DND-41 (cell line): Measurements from ENCODE around the gene VAV2.

Experiments used
- EZH2 ChIP-seq: IDR thresholded peaks from 3 replicates; pipeline ENCODE4 v1.6.1; 2012; ENCODE audit warnings: borderline replicate concordance, low read depth, mild to moderate bottlenecking, moderate library complexity, low read length, inconsistent platforms; ENCODE audit not compliant: severe bottlenecking
- TF ChIP-seq, protein P1 (sequence below): IDR thresholded peaks from 2 replicates; pipeline ENCODE4 v1.5.1; 2012; ENCODE audit warnings: borderline replicate concordance, low read length, moderate library complexity, mild to moderate bottlenecking; ENCODE audit not compliant: poor library complexity, severe bottlenecking; ENCODE audit errors: extremely low read depth

DNA sequence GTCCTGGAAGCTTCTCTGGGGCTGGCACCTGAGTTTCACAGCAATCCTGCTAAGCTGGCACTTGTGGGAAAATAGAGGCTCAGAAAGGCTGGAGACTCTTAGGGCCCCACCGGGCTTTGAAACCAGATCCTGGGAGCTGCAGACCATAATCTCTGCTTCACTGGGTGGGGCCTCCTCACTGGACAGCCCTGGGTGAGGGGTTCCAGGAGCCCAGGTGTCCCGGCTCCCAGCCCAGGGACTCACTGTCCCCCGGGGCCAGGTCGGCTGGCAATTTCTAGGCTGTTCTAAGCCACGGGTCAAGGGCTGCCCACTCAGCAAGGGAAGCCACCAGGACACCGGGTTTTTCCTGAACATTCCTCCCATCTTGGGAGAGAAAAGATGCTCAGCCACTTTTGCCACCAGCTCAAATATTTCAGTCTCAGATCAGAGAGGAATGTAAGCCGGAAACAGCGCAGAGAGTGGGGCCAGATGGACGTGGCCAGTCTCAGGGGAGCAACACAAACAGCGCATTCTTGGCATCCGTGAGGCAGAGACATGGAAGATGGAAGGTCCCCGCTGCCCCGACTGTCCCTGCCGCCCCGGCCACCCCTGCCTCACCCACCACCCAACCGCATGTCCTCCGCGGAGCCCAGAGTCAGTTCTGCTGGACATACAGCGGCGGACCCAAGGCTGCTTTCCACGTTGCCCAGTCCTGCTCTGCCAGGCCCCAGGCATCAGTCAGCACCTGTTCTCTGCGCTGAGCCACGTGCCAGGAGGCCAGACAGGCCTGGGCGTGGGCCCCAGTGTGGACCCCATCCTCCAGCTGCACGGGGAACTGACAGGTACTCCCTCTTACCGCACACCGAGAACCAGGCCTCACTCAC is 72.6 kb downstream of the VAV2 start:
- TF ChIP-seq, protein P1, sequence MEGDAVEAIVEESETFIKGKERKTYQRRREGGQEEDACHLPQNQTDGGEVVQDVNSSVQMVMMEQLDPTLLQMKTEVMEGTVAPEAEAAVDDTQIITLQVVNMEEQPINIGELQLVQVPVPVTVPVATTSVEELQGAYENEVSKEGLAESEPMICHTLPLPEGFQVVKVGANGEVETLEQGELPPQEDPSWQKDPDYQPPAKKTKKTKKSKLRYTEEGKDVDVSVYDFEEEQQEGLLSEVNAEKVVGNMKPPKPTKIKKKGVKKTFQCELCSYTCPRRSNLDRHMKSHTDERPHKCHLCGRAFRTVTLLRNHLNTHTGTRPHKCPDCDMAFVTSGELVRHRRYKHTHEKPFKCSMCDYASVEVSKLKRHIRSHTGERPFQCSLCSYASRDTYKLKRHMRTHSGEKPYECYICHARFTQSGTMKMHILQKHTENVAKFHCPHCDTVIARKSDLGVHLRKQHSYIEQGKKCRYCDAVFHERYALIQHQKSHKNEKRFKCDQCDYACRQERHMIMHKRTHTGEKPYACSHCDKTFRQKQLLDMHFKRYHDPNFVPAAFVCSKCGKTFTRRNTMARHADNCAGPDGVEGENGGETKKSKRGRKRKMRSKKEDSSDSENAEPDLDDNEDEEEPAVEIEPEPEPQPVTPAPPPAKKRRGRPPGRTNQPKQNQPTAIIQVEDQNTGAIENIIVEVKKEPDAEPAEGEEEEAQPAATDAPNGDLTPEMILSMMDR, result no peak
- no peak for TF ChIP-seq EZH2
